Right renal cortex interstitium (tissue), 3 donors: ENCODE measurements around the gene RNF38. TPM values are rescaled to one million over a fixed set of nuclear protein-coding genes. Genes with fewer than 3 reads are reported as not detected.
"Not testable (repeated sequence)": the region's sequence is repeated elsewhere in the genome, so short reads cannot be mapped to it uniquely, and the experiment has no call there.

ENCODE experiments used
- DNase-seq, 3 donors: peaks; one replicate each; pipeline ENCODE4 v3.0.0-alpha.2; 2013; ENCODE audit warnings: low read depth in 3 of 3, low spot score in 2 of 3
- polyA plus RNA-seq, 3 donors: library from polyadenylated mRNA; unstranded; fragments of 120-200 nt; gene quantifications; one replicate each; pipeline ENCODE4 v1.2.1, GENCODE V29; 2013; ENCODE audit not compliant: insufficient read length in 3 of 3

RNF38 gene
- polyA plus RNA-seq, 3 donors = 48.3 to 53.0 (median 53.0) TPM

DNA sequence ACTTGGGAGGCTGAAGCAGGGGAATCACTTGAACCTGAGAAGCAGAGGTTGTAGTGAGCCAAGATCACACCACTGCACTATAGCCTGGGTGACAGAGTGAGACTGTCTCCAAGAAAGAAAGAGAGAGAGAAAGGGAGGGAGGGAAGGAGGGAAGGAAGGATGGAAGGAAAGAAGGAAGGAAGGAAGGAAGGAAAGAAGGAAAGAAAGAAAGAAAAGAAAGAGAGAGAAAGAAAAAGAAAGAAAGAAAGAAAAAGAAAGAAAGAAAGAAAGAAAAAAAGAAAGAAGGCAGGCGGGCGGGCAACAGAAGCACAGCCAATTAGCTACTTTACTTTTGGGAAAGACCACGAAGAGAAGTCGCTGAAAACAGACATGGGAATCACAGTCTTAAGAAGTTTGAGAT, 9.0 kb upstream of the RNF38 start:
- not testable (repeated sequence) for DNase-seq

- DNase-seq = peak in 2 of 3 donors; percentile 60 to 66
These were observed 7.2 kb upstream of the RNF38 start for GRCh38 chr9:36407122-36407723.

DNA sequence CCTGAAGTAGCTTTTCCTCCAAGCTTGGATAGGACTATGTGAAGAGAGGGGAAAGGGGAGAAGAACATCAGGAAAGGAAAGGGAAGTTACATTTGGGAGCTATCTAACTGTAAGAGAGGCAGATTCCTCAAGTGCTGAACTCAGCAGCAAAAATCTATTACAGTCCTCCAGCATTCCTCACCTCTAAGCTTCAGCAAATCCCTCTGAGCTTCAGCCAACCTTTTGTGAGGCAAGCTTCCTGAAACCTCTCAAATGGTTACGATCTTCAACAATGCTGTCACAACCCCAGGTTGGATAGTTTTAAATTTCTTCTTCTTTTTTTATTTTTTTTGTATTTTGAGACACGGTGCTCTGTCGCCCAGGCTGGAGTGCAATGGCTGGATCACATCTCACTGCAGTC, 2.5 kb upstream of the RNF38 start:
- DNase-seq = no peak

- DNase-seq = no peak
These were observed 1.9 kb upstream of the RNF38 start for GRCh38 chr9:36401897-36402480.

DNA sequence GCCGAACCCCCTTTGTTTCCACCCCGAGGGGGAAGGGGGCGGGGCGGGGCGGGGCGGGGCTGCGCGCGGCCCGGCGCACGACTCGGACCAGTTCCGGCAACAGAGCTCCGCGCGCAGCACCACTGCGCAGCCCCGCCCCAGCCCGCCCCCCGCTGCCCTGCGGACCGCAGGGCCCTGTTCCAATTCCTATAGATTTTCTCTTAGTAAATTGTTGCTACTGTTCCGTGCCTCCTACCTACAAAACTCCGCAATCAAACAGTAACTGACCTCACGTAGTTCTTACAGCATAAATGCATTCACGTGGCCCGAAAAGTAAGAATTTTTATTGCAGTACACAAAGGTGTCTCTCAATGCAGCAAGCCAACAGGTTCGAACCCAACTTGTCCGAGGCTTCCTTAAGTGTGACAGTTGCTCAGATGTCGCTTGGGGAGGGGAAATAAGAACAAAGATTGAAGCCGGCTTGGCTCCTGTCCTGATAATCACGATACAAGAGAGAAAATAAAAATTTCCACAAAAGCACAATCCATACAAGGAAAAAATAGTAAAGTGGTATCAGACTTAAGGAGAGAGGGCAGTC, 1.2 kb upstream of the RNF38 start:
- DNase-seq = peak in 2 of 3 donors; percentile 47 to 54

GRCh38 chr9:36400332-36401163, 479 bp upstream of the RNF38 start:
- DNase-seq = peak; percentile 57 to 74 (median 72)

GRCh38 chr9:36398745-36399144, 1.3 kb downstream of the RNF38 start:
- DNase-seq = no peak

GRCh38 chr9:36396985-36397384, 3.1 kb downstream of the RNF38 start:
- DNase-seq = no peak

DNA sequence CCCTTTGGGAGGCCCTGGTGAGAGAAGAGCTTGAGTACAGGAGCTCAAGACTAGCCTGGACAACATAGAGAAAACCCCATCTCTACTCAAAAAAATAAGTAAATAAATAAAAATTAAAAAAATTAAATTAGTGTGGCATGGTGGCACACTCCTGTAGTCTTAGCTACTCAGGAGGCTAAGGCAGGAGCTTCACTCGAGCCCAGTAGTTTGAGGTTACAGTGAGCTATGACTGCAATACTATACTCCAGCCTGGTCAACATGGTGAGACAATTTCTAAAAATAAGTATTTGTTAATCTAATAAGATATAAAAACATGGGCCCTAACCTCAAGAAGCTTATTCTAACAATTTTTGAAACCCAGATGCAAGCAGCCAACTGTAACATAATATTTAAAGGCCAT, 7.6 kb downstream of the RNF38 start:
- no peak for DNase-seq

DNA sequence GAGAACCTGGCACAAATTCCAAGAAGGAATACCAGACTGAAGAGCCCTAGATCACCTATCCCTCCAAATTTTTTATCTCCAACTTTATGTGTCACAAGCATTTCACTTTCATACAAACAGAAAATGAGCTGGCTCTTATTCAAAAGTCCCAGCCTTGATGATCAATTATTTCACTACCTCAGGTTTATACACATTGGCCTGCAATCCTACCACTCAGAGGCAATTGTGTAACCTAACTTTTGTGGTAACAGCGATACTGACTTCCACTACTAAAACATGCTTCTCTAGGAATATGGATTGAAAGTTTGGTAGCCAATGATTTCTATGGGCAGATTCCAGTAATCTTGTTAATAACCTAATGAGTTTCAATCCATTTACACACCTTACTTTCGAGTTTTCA, 10.5 kb downstream of the RNF38 start:
- DNase-seq = no peak

DNA sequence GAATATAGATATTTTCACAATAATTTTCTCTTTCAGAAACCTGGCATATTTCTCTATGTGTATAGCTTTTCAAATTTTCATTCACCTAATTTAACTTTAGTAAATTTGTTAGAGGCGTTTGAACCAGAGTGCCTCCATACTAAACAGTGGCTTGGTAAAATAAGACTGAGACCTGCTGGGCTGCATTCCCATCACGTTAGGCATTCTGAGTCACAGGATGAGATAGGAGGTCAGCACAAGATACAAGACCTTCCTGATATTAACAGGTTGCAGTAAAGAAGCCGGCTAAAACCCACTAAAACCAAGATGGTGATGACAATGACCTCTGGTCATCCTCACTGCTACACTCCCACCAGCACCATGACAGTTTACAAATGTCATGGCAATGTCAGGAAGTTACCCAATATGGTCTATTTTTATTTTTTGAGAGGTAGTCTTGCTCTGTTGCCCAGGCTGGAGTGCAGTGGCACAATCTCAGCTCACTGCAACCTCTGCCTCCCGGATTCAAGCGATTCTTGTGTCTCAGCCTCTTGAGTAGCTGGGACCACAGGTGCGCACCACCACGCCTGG, 13.6 kb downstream of the RNF38 start:
- DNase-seq = not testable (repeated sequence)

- no peak for DNase-seq
These were observed 17.6 kb downstream of the RNF38 start for GRCh38 chr9:36382484-36382883.

DNA sequence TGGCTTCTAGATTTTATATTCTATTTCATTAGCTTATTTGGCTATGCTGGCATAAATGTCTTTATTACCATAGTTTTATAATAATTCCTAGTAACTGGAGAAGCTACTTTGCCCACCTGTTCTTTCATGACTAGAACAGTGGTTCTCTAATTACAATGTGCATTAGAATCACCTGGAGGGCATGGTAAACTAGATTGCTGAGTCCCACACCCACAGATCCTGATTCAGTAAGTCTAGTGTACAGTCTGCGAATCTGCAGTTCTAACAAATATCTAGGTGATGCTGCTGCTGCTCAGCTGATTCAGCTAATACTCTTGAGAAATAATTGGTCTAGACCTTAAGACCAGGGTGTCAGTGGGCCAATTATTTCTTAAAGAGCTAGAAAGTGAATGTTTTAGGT, 35.5 kb downstream of the RNF38 start:
- DNase-seq = no peak

GRCh38 chr9:36363448-36363847, 36.6 kb downstream of the RNF38 start:
- DNase-seq = no peak

GRCh38 chr9:36358486-36358885, 41.6 kb downstream of the RNF38 start:
- DNase-seq = no peak

DNA sequence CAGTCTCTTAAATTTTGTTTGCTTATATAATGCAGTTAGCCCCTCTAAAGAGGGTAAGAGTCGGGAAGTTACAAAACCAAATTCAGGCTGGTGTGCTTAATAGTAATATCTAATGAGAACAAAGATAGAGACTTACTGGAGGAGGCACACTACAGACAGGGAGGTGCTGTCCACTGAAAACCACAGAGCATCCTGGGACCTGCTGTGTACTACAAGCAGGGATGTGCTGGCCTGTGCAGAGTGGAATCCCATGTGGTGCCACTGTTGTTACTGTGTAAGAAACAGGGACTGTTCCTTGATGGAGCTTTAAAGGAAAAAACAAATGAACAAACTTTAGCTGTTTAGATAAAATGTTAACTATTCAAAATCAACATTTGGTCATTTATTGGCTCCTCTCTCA, 42.4 kb downstream of the RNF38 start:
- DNase-seq = no peak

GRCh38 chr9:36346569-36346968, 53.5 kb downstream of the RNF38 start:
- no peak for DNase-seq

DNA sequence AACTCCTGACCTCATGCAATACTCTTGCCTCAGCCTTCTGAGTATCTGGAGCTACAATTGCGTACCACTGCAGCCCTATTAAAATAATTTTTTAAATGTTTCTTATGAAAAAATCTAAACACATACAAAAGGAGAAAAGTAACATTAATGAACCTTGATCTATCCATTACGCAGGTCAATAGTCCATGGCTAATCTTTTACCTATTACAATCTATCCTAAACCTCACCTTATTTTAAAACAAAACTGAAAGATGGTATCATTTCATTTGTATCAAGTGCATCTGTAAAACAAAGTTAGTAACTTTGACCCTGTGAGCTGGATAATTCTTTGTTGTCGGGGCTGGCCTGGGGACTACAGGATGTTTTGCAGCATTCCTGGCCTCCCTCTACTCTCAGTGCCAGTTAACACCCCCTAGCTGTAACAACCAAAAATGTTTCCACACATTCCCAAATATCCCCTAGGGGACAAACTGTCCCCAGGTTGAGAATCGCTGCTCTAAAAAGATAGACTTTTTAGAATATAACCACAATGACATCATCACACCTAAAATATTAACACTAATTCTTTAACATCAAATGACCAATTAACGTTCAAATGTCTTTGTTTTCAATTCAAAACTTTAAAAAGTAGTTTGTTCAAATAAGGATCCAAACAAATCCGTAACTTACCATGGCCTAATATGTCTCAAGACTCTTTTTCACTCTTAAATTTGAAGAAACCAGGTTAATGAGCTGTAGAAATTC, 54.8 kb downstream of the RNF38 start:
- no peak for DNase-seq

DNA sequence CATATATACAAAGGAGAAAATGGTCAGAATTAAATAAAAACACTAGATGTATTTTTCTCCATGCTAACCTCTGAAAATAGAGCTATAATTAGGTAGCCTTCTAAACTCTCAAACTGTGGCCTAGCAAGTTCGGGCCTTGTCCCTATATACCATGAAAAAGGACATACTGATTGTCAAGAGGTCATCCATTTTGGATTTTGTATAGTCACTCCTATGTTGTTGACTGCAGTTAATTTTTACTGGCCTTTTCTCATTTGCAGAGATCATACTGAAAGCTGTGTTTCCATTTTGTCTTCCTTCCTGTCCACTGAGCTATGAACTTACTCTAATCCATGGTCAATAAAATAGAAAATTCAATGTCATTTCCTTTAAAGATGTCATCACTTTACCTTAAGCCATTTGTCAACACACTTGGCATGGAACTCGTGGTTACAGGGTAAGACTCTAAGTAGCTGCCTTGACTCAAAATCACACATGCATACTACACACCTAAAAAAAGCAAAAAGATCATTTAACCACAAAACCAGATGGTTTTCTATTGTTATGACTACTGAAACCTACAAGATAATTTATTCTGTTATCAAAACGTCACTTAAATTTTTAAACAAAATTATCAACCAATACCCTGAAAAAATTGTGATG, 58.0 kb downstream of the RNF38 start:
- DNase-seq = no peak

DNA sequence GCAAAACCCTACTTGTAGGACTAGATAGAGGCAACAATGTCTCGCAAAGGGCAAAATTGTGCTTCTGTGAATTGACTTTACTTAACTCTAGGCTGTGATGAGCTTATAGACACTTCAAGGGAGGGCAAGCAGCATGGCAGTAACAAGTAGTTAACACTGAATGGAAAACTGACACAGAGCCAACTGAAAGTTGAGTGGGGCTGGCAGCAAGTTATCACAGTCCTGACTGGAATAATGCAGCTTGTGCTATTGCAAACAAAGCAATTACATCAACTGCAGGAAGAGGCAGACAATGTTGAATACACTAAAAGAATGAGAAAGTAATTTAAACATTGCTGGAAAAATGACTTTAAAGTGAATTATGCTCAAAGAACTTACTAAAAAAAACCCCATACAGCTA, 62.2 kb downstream of the RNF38 start:
- no peak for DNase-seq
